HEK293 (cell line): ENCODE data around the gene NF2.
A peak's percentile ranks its signal among the peaks of the same experiment; 100 is the strongest.

Experiments used
- GLIS1 ChIP-seq: fragments of 450-650 bp; formaldehyde crosslinking; IDR thresholded peaks from 2 replicates; pipeline ENCODE4 v1.5.1; 2016; ENCODE audit warnings: missing biosample characterization, missing genetic modification characterization
- GLIS2 ChIP-seq: fragments of 450-650 bp; formaldehyde crosslinking; IDR thresholded peaks from 2 replicates; pipeline ENCODE4 v1.5.1; 2016; ENCODE audit warnings: missing biosample characterization, missing genetic modification characterization
- INSM2 ChIP-seq: fragments of 450-650 bp; formaldehyde crosslinking; IDR thresholded peaks from 2 replicates; pipeline ENCODE4 v1.5.1; 2016; ENCODE audit warnings: missing biosample characterization, missing genetic modification characterization
- PRDM10 ChIP-seq: fragments of 450-650 bp; formaldehyde crosslinking; IDR thresholded peaks from 2 replicates; pipeline ENCODE4 v1.5.1; 2016; ENCODE audit warnings: missing biosample characterization, missing genetic modification characterization
- SALL2 ChIP-seq: fragments of 450-650 bp; formaldehyde crosslinking; IDR thresholded peaks from 2 replicates; pipeline ENCODE4 v1.5.0; 2017; ENCODE audit warnings: missing biosample characterization, mild to moderate bottlenecking, missing genetic modification characterization, borderline replicate concordance
- SETDB1 ChIP-seq: IDR thresholded peaks from one replicate; pipeline ENCODE4 v1.6.1; 2017; ENCODE audit warnings: mild to moderate bottlenecking, low read length, moderate library complexity, mixed read lengths; ENCODE audit not compliant: insufficient read length
- SP2 ChIP-seq: fragments of 450-650 bp; formaldehyde crosslinking; IDR thresholded peaks from 2 replicates; pipeline ENCODE4 v1.5.1; 2016; ENCODE audit warnings: missing biosample characterization, missing genetic modification characterization
- ZNF311 ChIP-seq: fragments of 450-650 bp; formaldehyde crosslinking; IDR thresholded peaks from 2 replicates; pipeline ENCODE4 v1.5.1; 2017; ENCODE audit warnings: missing biosample characterization, missing genetic modification characterization, borderline replicate concordance
- ZNF362 ChIP-seq: fragments of 450-650 bp; formaldehyde crosslinking; IDR thresholded peaks from 2 replicates; pipeline ENCODE4 v1.5.1; 2016; ENCODE audit warnings: missing biosample characterization, missing genetic modification characterization
- ZNF366 ChIP-seq: fragments of 450-650 bp; formaldehyde crosslinking; conservative IDR thresholded peaks from 2 replicates; pipeline ENCODE4 v1.5.1; 2016; ENCODE audit warnings: missing biosample characterization, missing genetic modification characterization
- ZNF521 ChIP-seq: fragments of 450-650 bp; formaldehyde crosslinking; IDR thresholded peaks from 2 replicates; pipeline ENCODE4 v1.5.1; 2017; ENCODE audit warnings: missing biosample characterization, mild to moderate bottlenecking, missing genetic modification characterization
- ZNF560 ChIP-seq: fragments of 450-650 bp; formaldehyde crosslinking; IDR thresholded peaks from 2 replicates; pipeline ENCODE4 v1.5.1; 2017; ENCODE audit warnings: missing biosample characterization, missing genetic modification characterization, borderline replicate concordance
- ZNF561 ChIP-seq: fragments of 450-650 bp; IDR thresholded peaks from 2 replicates; pipeline ENCODE4 v1.5.1; 2018; ENCODE audit warnings: missing biosample characterization, missing genetic modification characterization, borderline replicate concordance
- ZNF571 ChIP-seq: fragments of 450-650 bp; formaldehyde crosslinking; IDR thresholded peaks from 2 replicates; pipeline ENCODE4 v1.5.0; 2017; ENCODE audit warnings: missing biosample characterization, missing genetic modification characterization
- ZNF704 ChIP-seq: fragments of 450-650 bp; formaldehyde crosslinking; IDR thresholded peaks from 2 replicates; pipeline ENCODE4 v1.5.1; 2016; ENCODE audit warnings: missing biosample characterization, missing genetic modification characterization
- ZNF707 ChIP-seq: fragments of 450-650 bp; formaldehyde crosslinking; IDR thresholded peaks from 2 replicates; pipeline ENCODE4 v1.5.1; 2016; ENCODE audit warnings: missing biosample characterization, missing genetic modification characterization
- ZSCAN16 ChIP-seq: fragments of 450-650 bp; formaldehyde crosslinking; IDR thresholded peaks from 2 replicates; pipeline ENCODE4 v1.5.1; 2016; ENCODE audit warnings: missing biosample characterization, missing genetic modification characterization
- ZSCAN5A ChIP-seq: fragments of 450-650 bp; formaldehyde crosslinking; IDR thresholded peaks from 2 replicates; pipeline ENCODE4 v1.5.1; 2016; ENCODE audit warnings: missing biosample characterization, missing genetic modification characterization
- ZXDB ChIP-seq: fragments of 450-650 bp; formaldehyde crosslinking; IDR thresholded peaks from 2 replicates; pipeline ENCODE4 v1.5.1; 2016; ENCODE audit warnings: missing biosample characterization, missing genetic modification characterization
- TF ChIP-seq, protein P1 (sequence below): fragments of 450-650 bp; formaldehyde crosslinking; IDR thresholded peaks from 2 replicates; pipeline ENCODE4 v1.5.1; 2017; ENCODE audit warnings: missing biosample characterization, mild to moderate bottlenecking, missing genetic modification characterization, moderate library complexity
- TF ChIP-seq, protein P2 (sequence below): fragments of 450-650 bp; formaldehyde crosslinking; IDR thresholded peaks from 2 replicates; pipeline ENCODE4 v1.5.1; 2017; ENCODE audit warnings: missing biosample characterization, missing genetic modification characterization

NF2 gene

GRCh38 chr22:29702000-29702930 is 98.8 kb downstream of the NF2 start (continued):
- no peak for TF ChIP-seq PRDM10 (tag by site-specific recombination)
- TF ChIP-seq ZSCAN5A (tag by site-specific recombination) = no peak
- TF ChIP-seq ZXDB (tag by site-specific recombination) = no peak
- TF ChIP-seq ZNF560 (tag by site-specific recombination) = no peak
- TF ChIP-seq ZNF362 (tag by site-specific recombination) = no peak
- TF ChIP-seq SP2 = no peak
- TF ChIP-seq ZNF561 (tag by site-specific recombination) = no peak
- TF ChIP-seq INSM2 (tag by site-specific recombination) = no peak
- no peak for TF ChIP-seq ZNF707 (tag by site-specific recombination)
- TF ChIP-seq ZSCAN16 = no peak
- no peak for TF ChIP-seq ZNF704 (tag by site-specific recombination)
- TF ChIP-seq ZNF366 = peak; percentile 26; the same call in 1 of the 2 replicates
- TF ChIP-seq GLIS1 (tag by site-specific recombination) = peak; percentile 97
- TF ChIP-seq GLIS2 (tag by site-specific recombination) = peak; percentile 25; the same call in 1 of the 2 replicates
- TF ChIP-seq SALL2 (tag by site-specific recombination) = no peak
- no peak for TF ChIP-seq ZNF311
- TF ChIP-seq SETDB1 = no peak
- TF ChIP-seq, protein P1, sequence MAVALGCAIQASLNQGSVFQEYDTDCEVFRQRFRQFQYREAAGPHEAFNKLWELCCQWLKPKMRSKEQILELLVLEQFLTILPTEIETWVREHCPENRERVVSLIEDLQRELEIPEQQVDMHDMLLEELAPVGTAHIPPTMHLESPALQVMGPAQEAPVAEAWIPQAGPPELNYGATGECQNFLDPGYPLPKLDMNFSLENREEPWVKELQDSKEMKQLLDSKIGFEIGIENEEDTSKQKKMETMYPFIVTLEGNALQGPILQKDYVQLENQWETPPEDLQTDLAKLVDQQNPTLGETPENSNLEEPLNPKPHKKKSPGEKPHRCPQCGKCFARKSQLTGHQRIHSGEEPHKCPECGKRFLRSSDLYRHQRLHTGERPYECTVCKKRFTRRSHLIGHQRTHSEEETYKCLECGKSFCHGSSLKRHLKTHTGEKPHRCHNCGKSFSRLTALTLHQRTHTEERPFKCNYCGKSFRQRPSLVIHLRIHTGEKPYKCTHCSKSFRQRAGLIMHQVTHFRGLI (tag by site-specific recombination) = no peak
- no peak for TF ChIP-seq ZNF571 (tag by site-specific recombination)
- TF ChIP-seq, protein P2, sequence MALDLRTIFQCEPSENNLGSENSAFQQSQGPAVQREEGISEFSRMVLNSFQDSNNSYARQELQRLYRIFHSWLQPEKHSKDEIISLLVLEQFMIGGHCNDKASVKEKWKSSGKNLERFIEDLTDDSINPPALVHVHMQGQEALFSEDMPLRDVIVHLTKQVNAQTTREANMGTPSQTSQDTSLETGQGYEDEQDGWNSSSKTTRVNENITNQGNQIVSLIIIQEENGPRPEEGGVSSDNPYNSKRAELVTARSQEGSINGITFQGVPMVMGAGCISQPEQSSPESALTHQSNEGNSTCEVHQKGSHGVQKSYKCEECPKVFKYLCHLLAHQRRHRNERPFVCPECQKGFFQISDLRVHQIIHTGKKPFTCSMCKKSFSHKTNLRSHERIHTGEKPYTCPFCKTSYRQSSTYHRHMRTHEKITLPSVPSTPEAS (tag by site-specific recombination) = no peak
- TF ChIP-seq ZNF521 (tag by site-specific recombination) = no peak
